ENCODE measurements around the gene NMUR2. TPM values are rescaled to one million over a fixed set of nuclear protein-coding genes. Genes with fewer than 3 reads are reported as not detected.

NMUR2 gene
- total and polyA plus RNA-seq, 2 of the 8 experiments (the other 6 are each of a cell fraction or from before 2014, with no cell fraction given), result 0.11 TPM; not detected in 1

- TF ChIP-seq, protein P1, sequence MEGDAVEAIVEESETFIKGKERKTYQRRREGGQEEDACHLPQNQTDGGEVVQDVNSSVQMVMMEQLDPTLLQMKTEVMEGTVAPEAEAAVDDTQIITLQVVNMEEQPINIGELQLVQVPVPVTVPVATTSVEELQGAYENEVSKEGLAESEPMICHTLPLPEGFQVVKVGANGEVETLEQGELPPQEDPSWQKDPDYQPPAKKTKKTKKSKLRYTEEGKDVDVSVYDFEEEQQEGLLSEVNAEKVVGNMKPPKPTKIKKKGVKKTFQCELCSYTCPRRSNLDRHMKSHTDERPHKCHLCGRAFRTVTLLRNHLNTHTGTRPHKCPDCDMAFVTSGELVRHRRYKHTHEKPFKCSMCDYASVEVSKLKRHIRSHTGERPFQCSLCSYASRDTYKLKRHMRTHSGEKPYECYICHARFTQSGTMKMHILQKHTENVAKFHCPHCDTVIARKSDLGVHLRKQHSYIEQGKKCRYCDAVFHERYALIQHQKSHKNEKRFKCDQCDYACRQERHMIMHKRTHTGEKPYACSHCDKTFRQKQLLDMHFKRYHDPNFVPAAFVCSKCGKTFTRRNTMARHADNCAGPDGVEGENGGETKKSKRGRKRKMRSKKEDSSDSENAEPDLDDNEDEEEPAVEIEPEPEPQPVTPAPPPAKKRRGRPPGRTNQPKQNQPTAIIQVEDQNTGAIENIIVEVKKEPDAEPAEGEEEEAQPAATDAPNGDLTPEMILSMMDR (IDR thresholded peaks at IDR 0.05; ENCODE audit: control extremely low read depth in 1 of 3, insufficient read depth in 1 of 3, low read depth in 1 of 3, low read length in 3 of 3), result no peak
- no peak for TF ChIP-seq SRF (IDR thresholded peaks at IDR 0.05; ENCODE audit: low read depth, low read length)
- TF ChIP-seq TCF12 (IDR thresholded peaks at IDR 0.05; ENCODE audit: low read depth, low read length), result no peak
- TF ChIP-seq RAD21 (IDR thresholded peaks at IDR 0.05 in 1 of 2, conservative IDR thresholded peaks at IDR 0.05 in 1 of 2; ENCODE audit: low read depth in 2 of 2, low read length in 2 of 2), result no peak
- TF ChIP-seq ZNF274 (IDR thresholded peaks at IDR 0.05; ENCODE audit: borderline replicate concordance, extremely low read depth, low read length), result no peak
- TF ChIP-seq TAF1 (IDR thresholded peaks at IDR 0.05; ENCODE audit: low read depth, low read length), result no peak
- TF ChIP-seq RXRA (IDR thresholded peaks at IDR 0.05; ENCODE audit: insufficient read depth, low read depth, low read length), result no peak
- no peak for TF ChIP-seq ATF2 (IDR thresholded peaks at IDR 0.05; ENCODE audit: low read length)
- no peak for TF ChIP-seq HDAC6 (IDR thresholded peaks at IDR 0.05; ENCODE audit: low read depth, low read length)
These were observed 24.5 kb downstream of the NMUR2 start (continued) for GRCh38 chr5:152380415-152381123.

Measured in H1 (cell line).